Activated CD4-positive, CD25-positive, alpha-beta regulatory T cell treated with anti-CD3 and anti-CD28 coated beads, Interleukin-2, amount 50 U/mL, for 72 hours (primary cell): ENCODE measurements around the gene WASHC2A.
"Not testable (repeated sequence)": the region's sequence is repeated elsewhere in the genome, so short reads cannot be mapped to it uniquely, and the experiment has no call there.

Source experiments
- DNase-seq: peaks from one replicate; pipeline ENCODE4 v3.0.0; 2021

The WASHC2A gene

DNA sequence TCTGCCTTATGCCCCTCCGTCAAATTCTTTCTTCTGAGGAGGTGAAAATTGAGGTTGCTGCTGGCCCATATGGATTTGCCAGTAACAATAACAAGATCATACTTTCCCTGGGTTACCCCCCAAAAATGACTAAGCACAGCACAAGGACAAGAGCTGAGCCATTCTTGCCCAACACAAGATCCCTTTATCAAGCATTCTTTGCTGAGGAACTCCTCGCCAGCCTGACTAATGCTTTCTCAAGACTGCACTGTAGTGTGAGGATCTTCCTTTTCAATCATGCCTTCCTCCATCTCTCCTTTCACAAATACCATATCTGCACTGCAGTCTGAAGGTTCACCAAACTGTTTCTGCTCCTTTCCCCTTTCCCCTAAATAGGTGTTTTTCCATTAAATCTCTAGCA is 92.1 kb downstream of the WASHC2A start:
- DNase-seq: not testable (repeated sequence)

DNA sequence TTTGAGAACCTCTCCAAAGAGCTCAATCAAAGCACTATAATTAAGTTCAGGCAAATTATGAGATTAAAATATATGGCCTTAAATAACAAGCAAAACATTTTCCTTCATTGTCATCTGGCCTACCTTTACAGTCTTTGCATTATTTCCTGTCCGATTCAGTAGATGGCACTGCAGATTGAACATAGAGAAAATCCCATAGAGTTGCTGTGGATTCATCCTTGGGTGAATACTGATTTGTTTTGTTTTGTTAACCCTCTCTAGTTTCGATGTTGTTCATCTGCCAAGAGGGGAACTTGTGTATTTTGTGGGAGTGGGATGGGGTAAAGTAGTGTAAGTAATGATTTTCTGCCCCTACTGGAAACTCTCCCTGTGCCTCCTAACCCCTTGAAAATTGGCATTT is 97.3 kb downstream of the WASHC2A start:
- not testable (repeated sequence) for DNase-seq

DNA sequence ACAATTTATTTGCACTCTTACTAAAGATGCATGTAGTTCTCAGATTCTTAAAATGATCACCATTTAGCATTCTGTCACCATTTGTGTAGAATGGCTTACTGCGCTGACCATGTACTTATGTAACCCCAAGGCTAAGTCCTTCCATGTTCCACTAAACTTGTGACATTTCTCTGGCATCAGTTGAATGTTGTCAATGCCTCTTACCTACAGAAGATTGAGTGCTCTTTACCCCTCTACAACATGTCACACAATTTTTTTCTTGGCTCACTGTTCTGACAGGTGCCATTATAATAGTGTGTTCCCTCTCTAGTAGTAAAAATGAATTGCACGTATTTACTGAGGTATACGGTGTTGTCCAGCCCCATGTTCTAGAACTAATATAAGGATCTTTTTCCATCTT is 100.1 kb downstream of the WASHC2A start:
- DNase-seq: not testable (repeated sequence)

DNA sequence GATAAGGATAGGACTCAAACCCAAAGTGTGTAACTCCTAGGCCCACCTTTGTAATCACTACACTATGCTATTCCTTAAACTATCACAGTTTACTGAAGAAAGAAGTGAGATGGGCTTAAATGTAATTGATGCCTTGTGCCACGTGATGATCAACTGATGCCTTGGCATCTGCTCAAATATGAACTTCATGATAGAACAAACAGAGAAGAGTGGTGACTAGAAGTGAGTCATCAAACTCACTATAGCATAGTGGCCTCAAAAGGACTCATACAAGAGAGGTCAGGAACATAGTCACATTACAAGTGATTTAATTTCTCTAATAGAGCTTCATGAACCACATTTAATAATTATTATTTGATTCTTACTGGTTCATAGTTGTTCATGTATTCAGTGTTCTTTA is 101.8 kb downstream of the WASHC2A start:
- DNase-seq: not testable (repeated sequence)

DNA sequence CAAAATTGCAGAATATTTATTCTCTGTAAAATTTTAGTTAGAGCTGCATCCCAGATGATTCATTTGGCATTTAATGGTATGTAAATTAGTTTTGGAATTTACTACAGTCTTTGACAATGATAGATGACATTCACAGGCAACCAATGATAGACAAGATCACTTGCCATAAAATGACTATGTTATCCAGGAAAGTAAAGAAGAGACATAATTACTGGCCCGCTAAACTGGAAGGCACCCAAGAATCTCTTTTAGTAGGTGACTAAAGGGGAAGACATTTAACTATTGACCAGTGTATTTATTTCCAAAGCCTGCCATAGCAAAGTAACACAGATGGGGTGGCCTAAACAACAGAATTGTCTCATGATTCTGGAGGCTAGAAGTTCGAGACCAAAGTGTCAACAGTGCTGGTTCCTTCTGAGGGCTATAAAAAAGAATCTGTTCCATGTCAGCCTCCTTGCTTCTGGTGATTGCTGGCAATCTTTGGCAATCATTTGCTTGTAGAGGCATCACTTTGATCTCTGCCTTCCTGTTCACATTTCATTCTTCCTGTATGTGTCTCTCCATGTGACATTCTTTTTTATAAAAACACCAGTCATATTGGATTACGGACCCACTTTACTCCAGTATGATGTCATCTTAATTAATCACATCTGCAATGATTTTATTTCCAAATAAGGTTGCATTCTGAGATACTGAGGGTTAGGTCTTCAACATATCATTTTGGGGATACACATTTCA is 107.2 kb downstream of the WASHC2A start:
- DNase-seq: not testable (repeated sequence)
